H1 (cell line): ENCODE data around the gene ATXN1L. TPM values are rescaled to one million over a fixed set of nuclear protein-coding genes. Genes with fewer than 3 reads are reported as not detected.

Source experiments
- CTCF ChIA-PET: fragments of 300-600 bp; sonication (Branson Sonifier 250); formaldehyde crosslinking; loops from one replicate; lab custom pipeline; 2021; ENCODE audit not compliant: partially characterized antibody; lab: Charles Lee
- POLR2A ChIA-PET: fragments of 300-600 bp; sonication (Branson Sonifier 250); formaldehyde crosslinking; loops from one replicate; lab custom pipeline; 2021; ENCODE audit warnings: inconsistent platforms; ENCODE audit not compliant: partially characterized antibody; lab: Charles Lee
- DNase-seq, 2 experiments: peaks; one replicate each; pipeline versions ENCODE4 v3.0.0 to v3.0.0-alpha.2; 2010 to 2022; ENCODE audit warnings: low spot score in 2 of 2, low read depth in 1 of 2, mixed read lengths in 1 of 2
- FAIRE-seq: peaks from 2 replicates; lab custom pipeline; 2011; peaks lifted over from hg19 to GRCh38; lab: Jason Lieb, UNC
- H2AFZ ChIP-seq: 2 replicates; pipeline ENCODE4 v1.8.1; 2012; ENCODE audit warnings: low read length, inconsistent platforms
- H2AK5ac ChIP-seq: 2 replicates; pipeline ENCODE4 v1.6.1; 2013; ENCODE audit warnings: low read depth, low read length
- H2BK120ac ChIP-seq: replicated peaks from 2 replicates; pipeline ENCODE3; 2013; ENCODE audit warnings: low read depth, low read length, inconsistent platforms
- H2BK12ac ChIP-seq: 2 replicates; pipeline ENCODE4 v1.6.1; 2013; ENCODE audit warnings: low read depth, low read length
- H2BK15ac ChIP-seq: 2 replicates; pipeline ENCODE4 v1.6.1; 2013; ENCODE audit warnings: low read length
- H2BK20ac ChIP-seq: 2 replicates; pipeline ENCODE4 v1.6.1; 2013; ENCODE audit warnings: low read length
- H2BK5ac ChIP-seq: 2 replicates; pipeline ENCODE4 v1.6.1; 2013; ENCODE audit warnings: low read depth, low read length
- H3K14ac ChIP-seq: 2 replicates; pipeline ENCODE4 v1.6.1; 2013; ENCODE audit warnings: inconsistent platforms; ENCODE audit not compliant: insufficient read length
- H3K18ac ChIP-seq: 2 replicates; pipeline ENCODE4 v1.6.1; 2013; ENCODE audit warnings: low read length; ENCODE audit errors: extremely low read depth
- H3K23ac ChIP-seq: 2 replicates; pipeline ENCODE4 v1.6.1; 2013; ENCODE audit warnings: inconsistent platforms; ENCODE audit not compliant: insufficient read length
- H3K23me2 ChIP-seq: 2 replicates; pipeline ENCODE4 v1.6.1; 2013; ENCODE audit warnings: low read depth, low read length
- H3K27ac ChIP-seq: 2 replicates; pipeline ENCODE4 v1.6.1; 2011; ENCODE audit warnings: low read depth, low read length, inconsistent platforms
- H3K27me3 ChIP-seq, 4 experiments: replicated peaks in 1 of 4; 1 replicate in 1 of 4; 2 replicates in 3 of 4; pipeline versions ENCODE4 v1.6.1 to v1.8.1; 2011 to 2013; ENCODE audit warnings: low read length in 3 of 4, mild to moderate bottlenecking in 3 of 4, inconsistent platforms in 2 of 4, mixed read lengths in 2 of 4, moderate library complexity in 1 of 4; ENCODE audit not compliant: control insufficient read depth in 3 of 4, insufficient read depth in 3 of 4; ENCODE audit errors: extremely low read depth in 1 of 4
- H3K36me3 ChIP-seq, 4 experiments: 2 replicates each; pipeline versions ENCODE4 v1.6.1 to v1.8.1; 2011 to 2013; ENCODE audit warnings: mild to moderate bottlenecking in 4 of 4, low read length in 3 of 4, moderate library complexity in 2 of 4, control low read depth in 1 of 4, inconsistent platforms in 1 of 4; ENCODE audit not compliant: insufficient read depth in 4 of 4, control insufficient read depth in 2 of 4
- H3K4ac ChIP-seq: replicated peaks from 2 replicates; pipeline ENCODE3; 2013; ENCODE audit warnings: low read length, low read depth, mixed read lengths, inconsistent platforms; ENCODE audit not compliant: insufficient read length
- H3K4me1 ChIP-seq, 4 experiments: replicated peaks in 1 of 4; 1 replicate in 1 of 4; 2 replicates in 3 of 4; pipeline versions ENCODE4 v1.6.1 to v1.8.1; 2011 to 2013; ENCODE audit warnings: low read length in 3 of 4, inconsistent platforms in 2 of 4, mixed read lengths in 1 of 4; ENCODE audit not compliant: insufficient read depth in 4 of 4, control insufficient read depth in 3 of 4
- H3K4me2 ChIP-seq, 2 experiments: 2 replicates each; pipeline versions ENCODE4 v1.6.1 to v1.8.1; 2011 to 2013; ENCODE audit warnings: low read depth in 2 of 2, low read length in 2 of 2, control low read depth in 1 of 2, inconsistent platforms in 1 of 2, mild to moderate bottlenecking in 1 of 2; ENCODE audit not compliant: insufficient read depth in 1 of 2
- H3K4me3 ChIP-seq, 4 experiments: fragments of 200-600, 300-600 bp in 1 of 4; sonication (generic), shearing (Covaris generic), sonication (Bioruptor Twin) in 1 of 4; 2 replicates each; pipeline versions ENCODE4 v1.5.1 to v1.8.1; 2011 to 2016; ENCODE audit warnings: low read length in 4 of 4, low read depth in 3 of 4, control low read depth in 2 of 4, inconsistent platforms in 2 of 4, mild to moderate bottlenecking in 2 of 4, mixed read lengths in 1 of 4, moderate library complexity in 1 of 4; ENCODE audit not compliant: insufficient read depth in 2 of 4; ENCODE audit errors: extremely low read depth in 1 of 4
- H3K56ac ChIP-seq: replicated peaks from 2 replicates; pipeline ENCODE3; 2013; ENCODE audit warnings: low read depth, mild to moderate bottlenecking, mixed read lengths, low read length, inconsistent platforms; ENCODE audit not compliant: insufficient read length
- H3K79me1 ChIP-seq: 2 replicates; pipeline ENCODE4 v1.6.1; 2013; ENCODE audit warnings: low read depth, low read length, control low read depth
- H3K79me2 ChIP-seq, 2 experiments: 2 replicates each; pipeline versions ENCODE4 v1.6.1 to v1.8.1; 2012 to 2013; ENCODE audit warnings: low read length in 2 of 2, mild to moderate bottlenecking in 2 of 2, inconsistent platforms in 1 of 2; ENCODE audit not compliant: insufficient read depth in 2 of 2, control insufficient read depth in 1 of 2
- H3K9ac ChIP-seq, 4 experiments: replicated peaks in 1 of 4; 1 replicate in 1 of 4; 2 replicates in 3 of 4; pipeline versions ENCODE4 v1.6.1 to v1.8.1; 2011 to 2013; ENCODE audit warnings: low read depth in 3 of 4, low read length in 3 of 4, control low read depth in 2 of 4, mild to moderate bottlenecking in 2 of 4, moderate library complexity in 2 of 4, inconsistent platforms in 1 of 4; ENCODE audit errors: extremely low read depth in 1 of 4
- H3K9me3 ChIP-seq, 2 experiments: 2 replicates each; pipeline versions ENCODE4 v1.6.1 to v1.8.1; 2012 to 2013; ENCODE audit warnings: mild to moderate bottlenecking in 2 of 2, moderate library complexity in 2 of 2, control low read depth in 1 of 2, inconsistent platforms in 1 of 2, low read depth in 1 of 2, low read length in 1 of 2, mixed read lengths in 1 of 2; ENCODE audit not compliant: insufficient read depth in 2 of 2
- H4K20me1 ChIP-seq, 2 experiments: replicated peaks in 1 of 2; 2 replicates each; pipeline versions ENCODE3 to v1.8.1; 2011 to 2013; ENCODE audit warnings: inconsistent platforms in 2 of 2, low read length in 2 of 2, mild to moderate bottlenecking in 1 of 2; ENCODE audit not compliant: insufficient read depth in 2 of 2, control insufficient read depth in 1 of 2
- H4K5ac ChIP-seq: 2 replicates; pipeline ENCODE4 v1.6.1; 2013; ENCODE audit warnings: low read length, low read depth, mixed read lengths, inconsistent platforms; ENCODE audit not compliant: insufficient read length
- H4K8ac ChIP-seq: 2 replicates; pipeline ENCODE4 v1.8.0; 2013; ENCODE audit warnings: mild to moderate bottlenecking, moderate library complexity, low read length, inconsistent platforms; ENCODE audit not compliant: insufficient read depth; ENCODE audit errors: extremely low read depth
- H4K91ac ChIP-seq: replicated peaks from 2 replicates; pipeline ENCODE3; 2013; ENCODE audit warnings: low read length, mixed read lengths, inconsistent platforms; ENCODE audit not compliant: insufficient read length
- CBX5 ChIP-seq: fragments of 300-800, 300-1000 bp; sonication (generic); IDR thresholded peaks from 2 replicates; pipeline ENCODE4 v1.7.1; 2016; ENCODE audit warnings: antibody characterized with exemption, low read length, low read depth
- FOSL1 ChIP-seq: IDR thresholded peaks from 2 replicates; pipeline ENCODE4 v1.6.1; 2011; ENCODE audit warnings: mild to moderate bottlenecking, low read depth, low read length, moderate library complexity; ENCODE audit not compliant: insufficient read depth
- RAD21 ChIP-seq, 2 experiments: IDR thresholded peaks in 1 of 2; conservative IDR thresholded peaks in 1 of 2; 2 replicates each; pipeline ENCODE4 v1.6.1; 2011; ENCODE audit warnings: low read depth in 2 of 2, low read length in 2 of 2, improper control_type of control experiment in 1 of 2, inconsistent platforms in 1 of 2, mild to moderate bottlenecking in 1 of 2, moderate library complexity in 1 of 2
- SUZ12 ChIP-seq: fragments of 200-600 bp; sonication (generic); IDR thresholded peaks from 2 replicates; pipeline ENCODE4 v1.6.1; 2012; ENCODE audit warnings: mild to moderate bottlenecking, inconsistent platforms, low read length, moderate library complexity, mixed read lengths
- WGBS, 2 experiments: shearing (Covaris generic) in 1 of 2; methylation state at CpG; one replicate each; pipeline versions ENCODE4 v1.1.6 to v1.1.7; 2013 to 2015; ENCODE audit warnings: low lambda C conversion rate in 2 of 2, mixed read lengths in 2 of 2, inconsistent platforms in 1 of 2, low coverage in 1 of 2, missing lambda C conversion rate in 1 of 2; ENCODE audit not compliant: insufficient replicate concordance in 2 of 2, insufficient coverage in 1 of 2, insufficient read length in 1 of 2; ENCODE audit errors: extremely low coverage in 1 of 2, missing lambda C conversion rate in 1 of 2; 5-methylcytosine and 5-hydroxymethylcytosine counted together
- polyA plus RNA-seq, 7 experiments: library from polyadenylated mRNA; depleted of rRNA in 3 of 7; stranded (reverse) in 5 of 7; unstranded in 2 of 7; fragments of >200 nt in 5 of 7; fragments of 200-250 nt in 2 of 7; gene quantifications; 1 replicate in 5 of 7; 2 replicates in 1 of 7; 4 replicates in 1 of 7; pipeline versions ENCODE4 v1.2.1 to v1.2.3, GENCODE V29; 2011 to 2013; ENCODE audit warnings: missing spikeins in 2 of 7, mixed read lengths in 2 of 7
- total RNA-seq: library from RNA; stranded (reverse); fragmentation: NEBNext Ultra II Directional; extraction: Animal tissue kit (Norgen Biotek cat#: 25700); gene quantifications from 2 replicates; pipeline ENCODE4 v1.2.1, GENCODE V29; 2021

ATXN1L gene
- total and polyA plus RNA-seq, 2 of the 8 experiments (the other 6 are each of a cell fraction or from before 2014, with no cell fraction given), result 12.1 to 23.8 TPM

DNA sequence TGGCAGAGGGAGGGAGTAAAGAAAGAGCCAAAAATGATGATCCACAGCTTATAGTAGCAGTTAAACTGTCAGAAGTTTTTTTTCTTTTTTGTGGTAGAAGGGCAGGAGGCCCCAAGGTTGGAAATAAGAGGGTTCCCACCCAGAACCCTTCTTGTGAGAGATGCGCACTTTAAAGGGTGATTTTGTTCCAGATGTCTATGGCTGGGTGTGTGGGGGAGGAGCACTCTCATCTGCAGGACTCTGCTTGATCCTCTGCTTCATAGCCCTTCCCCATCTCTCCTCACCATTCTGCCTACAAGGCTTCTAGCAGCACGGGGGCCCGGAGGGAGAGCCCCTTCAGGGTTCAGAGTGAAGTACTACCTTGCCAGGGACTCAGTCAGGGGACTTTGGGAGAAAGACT is 6.4 kb downstream of the ATXN1L start:
- Histone ChIP-seq H3K9ac (no peak overlapping the region), H3K18ac (no peak overlapping the region), H3K4ac (no peak overlapping the region), H2BK120ac (no peak overlapping the region), H2AK5ac (no peak overlapping the region), H3K4me3 (no peak overlapping the region), H3K23ac (no peak overlapping the region), H3K4me1 (no peaks in the 10 kb centered on the region; a peak in 1 of 7 replicates), H2BK12ac (no peak overlapping the region), H4K20me1 (peaks cover 0 to 18% of the 10 kb centered on the region in 2 experiments), H3K14ac (no peak overlapping the region), H3K4me2 (no peak overlapping the region), H2AFZ (no peak overlapping the region), H3K36me3 (peaks cover 11 to 32% (median 22%) of the 10 kb centered on the region in 4 experiments; a peak in 7 of 8 replicates), H3K56ac (no peak overlapping the region), H3K79me2 (peaks cover under 1 to 9% of the 10 kb centered on the region in 2 experiments; a peak in 2 of 4 replicates), H2BK5ac (no peak overlapping the region; the same call in 1 of the 2 replicates), H3K27me3 (no peaks in the 10 kb centered on the region), H3K23me2 (no peaks in the 10 kb centered on the region), H2BK15ac (no peak overlapping the region), H2BK20ac (no peak overlapping the region), H4K8ac (no peak overlapping the region), H3K79me1 (peaks cover under 1% of the 10 kb centered on the region; the same call in 1 of the 2 replicates), H3K9me3 (no peaks in the 10 kb centered on the region), H4K91ac (no peak overlapping the region), H3K27ac (no peak overlapping the region), H4K5ac (no peak overlapping the region)
- 97% methylated on average over 3 of the region's 3 CpGs; no CpG with 5 or more reads in 1 of the 2 experiments for WGBS, 2 experiments
- ChIA-PET CTCF (interaction anchor here (1.3 to 5.9 kb wide), 2 partner anchors 30 to 110 kb away, joined by 3 to 32 read pairs; no protein-coding TSS in a partner anchor), POLR2A (interaction anchor here (1.0 to 2.2 kb wide), 4 partner anchors 9 to 43 kb away, joined by 3 to 7 read pairs (median 4); partner anchors contain the start of gene AP1G1)
- DNase-seq (no peak), FAIRE-seq (no peak)
- TF ChIP-seq RAD21 (IDR thresholded peaks at IDR 0.05 in 1 of 2, conservative IDR thresholded peaks at IDR 0.05 in 1 of 2; ENCODE audit: low read depth in 2 of 2, low read length in 2 of 2) (no peak), SUZ12 (no peak), FOSL1 (no peak), CBX5 (no peak)
